GM19455 (cell line): Measurements from ENCODE around the gene RNF31.
"Not testable (repeated sequence)": the region's sequence is repeated elsewhere in the genome, so short reads cannot be mapped to it uniquely, and the experiment has no call there.

ENCODE experiments used
- ATAC-seq: cut with Tn5 transposase; IDR thresholded peaks from one replicate; pipeline ENCODE4 v1.9.1; 2021; ENCODE audit not compliant: unreplicated experiment

The RNF31 gene

GRCh38 chr14:24146978-24147760 lies at the start of gene RNF31:
TSS of gene RNF31 (plus strand) at chr14:24147498. CDS start at chr14:24147699, 201 bp downstream.
- ATAC-seq = peak; percentile 83

DNA sequence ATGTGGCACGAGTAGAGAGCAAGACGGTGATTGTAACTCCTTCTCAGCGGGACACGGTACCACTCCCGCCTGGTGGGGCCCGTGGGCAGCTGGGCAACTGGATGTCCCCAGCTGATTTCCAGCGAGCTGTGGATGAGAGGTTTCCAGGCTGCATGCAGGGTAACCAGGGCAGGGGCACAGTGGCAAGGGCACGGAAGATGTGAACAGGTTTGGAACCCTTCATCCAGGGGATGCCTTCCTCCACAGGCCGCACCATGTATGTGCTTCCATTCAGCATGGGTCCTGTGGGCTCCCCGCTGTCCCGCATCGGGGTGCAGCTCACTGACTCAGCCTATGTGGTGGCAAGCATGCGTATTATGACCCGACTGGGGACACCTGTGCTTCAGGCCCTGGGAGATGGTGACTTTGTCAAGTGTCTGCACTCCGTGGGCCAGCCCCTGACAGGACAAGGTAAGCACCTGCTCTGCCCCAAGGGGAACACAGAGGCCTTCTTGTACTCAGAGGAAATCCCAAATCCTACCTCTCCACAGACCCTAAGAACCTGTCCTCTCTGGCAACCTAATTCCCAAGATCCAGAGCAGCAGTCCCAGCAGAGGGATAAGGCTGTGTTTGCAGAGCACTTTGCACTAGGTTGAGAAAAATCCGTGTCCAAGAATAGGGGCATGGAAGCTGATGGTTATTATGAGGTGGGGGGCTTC lies 48.9 kb upstream of the RNF31 start:
- no peak for ATAC-seq

- ATAC-seq = no peak
Observed at GRCh38 chr14:24098927-24099813, 48.1 kb upstream of the RNF31 start.

DNA sequence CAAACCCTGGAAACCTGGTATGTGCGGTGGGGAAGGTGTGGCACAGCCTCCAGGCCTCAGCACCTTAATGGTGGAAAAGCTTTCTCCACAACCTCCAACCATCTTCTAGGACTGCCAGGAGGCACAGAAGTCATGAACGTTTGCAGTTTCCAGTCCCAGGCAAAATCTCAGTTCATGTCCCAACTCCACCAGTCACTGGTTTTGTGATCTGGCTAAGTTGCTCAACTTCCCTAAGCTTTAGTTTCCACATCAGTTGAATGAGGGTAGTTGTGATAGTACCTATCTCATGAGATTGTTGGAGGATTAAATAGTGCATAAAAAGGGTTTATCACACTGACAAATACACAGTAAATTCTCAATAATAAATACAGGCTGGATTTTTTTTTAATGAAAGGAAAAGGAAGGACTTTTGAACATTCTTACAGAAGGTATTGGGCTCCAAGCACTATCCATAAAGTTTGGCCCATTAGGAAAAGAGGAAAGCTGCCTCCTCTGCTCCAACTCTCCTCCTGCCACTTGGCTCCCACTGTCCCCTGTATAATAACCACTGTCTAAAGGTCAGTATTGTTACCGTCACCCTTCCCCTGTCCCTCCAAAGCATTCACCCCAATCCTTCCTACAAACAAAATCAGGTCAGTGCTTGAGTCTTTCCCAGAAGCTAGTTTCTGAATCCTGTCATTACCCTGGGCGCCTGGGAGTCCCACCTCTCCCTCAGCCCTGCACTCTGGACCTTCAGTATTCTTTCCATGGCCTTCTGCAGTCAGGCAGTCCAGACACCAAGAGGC lies 46.9 kb upstream of the RNF31 start:
- ATAC-seq = no peak

GRCh38 chr14:24100982-24101494 lies 46.3 kb upstream of the RNF31 start:
- no peak for ATAC-seq

GRCh38 chr14:24102357-24103048 lies 44.8 kb upstream of the RNF31 start:
- no peak for ATAC-seq

DNA sequence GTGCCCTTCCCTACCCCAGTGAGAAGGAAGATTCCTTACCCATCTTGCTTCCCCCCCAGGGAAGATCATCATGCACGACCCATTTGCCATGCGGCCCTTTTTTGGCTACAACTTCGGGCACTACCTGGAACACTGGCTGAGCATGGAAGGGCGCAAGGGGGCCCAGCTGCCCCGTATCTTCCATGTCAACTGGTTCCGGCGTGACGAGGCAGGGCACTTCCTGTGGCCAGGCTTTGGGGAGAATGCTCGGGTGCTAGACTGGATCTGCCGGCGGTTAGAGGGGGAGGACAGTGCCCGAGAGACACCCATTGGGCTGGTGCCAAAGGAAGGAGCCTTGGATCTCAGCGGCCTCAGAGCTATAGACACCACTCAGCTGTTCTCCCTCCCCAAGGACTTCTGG lies 43.8 kb upstream of the RNF31 start:
- ATAC-seq = no peak

DNA sequence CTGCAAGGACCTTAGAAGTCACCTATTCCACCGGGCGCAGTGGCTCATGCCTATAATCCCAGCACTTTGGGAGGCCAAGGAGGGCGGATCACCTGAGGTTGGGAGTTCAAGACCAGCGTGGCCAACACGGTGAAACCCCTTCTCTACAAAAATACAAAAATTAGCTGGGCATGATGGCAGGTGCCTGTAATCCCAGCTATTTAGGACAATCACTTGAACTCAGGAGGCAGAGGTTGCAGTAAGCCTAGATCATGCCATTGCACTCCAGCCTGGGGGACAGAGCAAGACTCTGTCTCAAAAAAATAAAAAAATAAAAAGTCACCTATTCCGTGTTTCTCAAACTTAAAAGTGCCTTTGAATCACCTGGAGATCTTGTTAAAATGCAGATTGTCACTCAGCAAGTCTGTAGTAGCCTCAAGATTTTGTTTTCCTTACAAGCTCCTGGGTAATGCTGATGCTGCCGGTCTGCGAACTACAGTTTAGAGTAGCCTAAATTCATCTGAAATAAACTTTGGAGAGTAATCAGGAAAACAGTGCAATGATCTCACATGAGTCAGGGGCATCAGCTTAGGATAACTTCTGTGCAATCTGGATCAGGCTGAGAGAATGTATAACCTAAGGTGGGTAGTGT lies 41.6 kb upstream of the RNF31 start:
- not testable (repeated sequence) for ATAC-seq

GRCh38 chr14:24106672-24107271 lies 40.5 kb upstream of the RNF31 start:
- ATAC-seq = no peak

GRCh38 chr14:24108336-24108874 lies 38.9 kb upstream of the RNF31 start:
- ATAC-seq = peak; percentile 38

DNA sequence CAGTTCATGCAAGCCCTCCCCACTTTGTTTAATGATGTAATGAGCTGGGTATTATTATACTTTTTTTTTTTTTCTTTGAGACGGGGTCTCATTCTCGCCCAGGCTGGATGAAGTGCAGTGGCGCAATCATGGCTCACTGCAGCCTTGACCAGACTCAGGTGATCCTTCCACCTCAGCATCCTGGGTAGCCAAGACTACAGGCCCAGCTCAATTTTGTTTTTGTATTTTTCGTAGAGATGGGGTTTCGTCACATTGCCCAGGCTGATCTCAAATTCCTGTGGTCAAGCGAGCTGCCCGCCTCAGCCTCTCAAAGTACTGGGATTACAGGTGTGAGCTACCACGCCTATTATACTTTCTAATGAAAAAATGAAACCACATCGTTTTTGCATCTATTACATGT lies 37.2 kb upstream of the RNF31 start:
- ATAC-seq = no peak

DNA sequence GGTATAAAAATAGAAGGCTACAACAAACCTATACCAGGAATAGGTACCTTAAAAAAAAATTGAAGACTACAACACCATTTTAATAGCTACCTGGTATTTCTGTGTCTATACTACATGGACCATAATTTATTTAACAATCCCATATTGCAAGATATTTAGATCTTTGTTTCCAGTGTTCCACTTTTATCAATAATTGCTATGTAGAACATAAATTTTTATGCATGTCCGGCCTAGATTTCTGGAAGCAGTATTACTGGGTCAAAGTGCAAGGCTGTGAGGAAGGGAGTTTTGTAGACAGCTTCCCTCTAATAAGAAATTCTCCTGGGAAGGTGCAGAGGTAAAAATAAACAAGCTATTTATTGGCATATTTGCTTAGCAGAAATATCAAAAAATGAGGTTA lies 36.8 kb upstream of the RNF31 start:
- no peak for ATAC-seq

DNA sequence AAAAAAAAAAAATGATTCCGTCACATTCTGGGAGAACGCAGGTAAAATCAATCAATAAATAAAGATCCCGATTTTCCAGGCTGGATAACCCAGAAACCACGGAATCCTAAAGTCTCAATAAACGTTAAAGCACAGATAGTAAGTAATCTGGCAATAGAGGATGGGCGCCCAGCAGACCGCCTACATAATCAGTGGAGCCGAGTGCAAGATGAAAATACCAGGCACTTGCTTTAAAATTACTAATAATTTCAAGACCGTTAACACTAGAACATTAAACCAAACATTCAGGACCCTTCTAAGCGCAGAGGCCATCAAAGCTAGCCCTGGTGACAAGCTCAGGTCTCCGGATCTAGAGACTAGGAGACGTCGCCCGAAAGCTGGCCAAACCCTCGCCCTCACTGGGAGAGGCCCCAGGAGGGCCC lies 33.9 kb upstream of the RNF31 start:
- ATAC-seq = no peak

DNA sequence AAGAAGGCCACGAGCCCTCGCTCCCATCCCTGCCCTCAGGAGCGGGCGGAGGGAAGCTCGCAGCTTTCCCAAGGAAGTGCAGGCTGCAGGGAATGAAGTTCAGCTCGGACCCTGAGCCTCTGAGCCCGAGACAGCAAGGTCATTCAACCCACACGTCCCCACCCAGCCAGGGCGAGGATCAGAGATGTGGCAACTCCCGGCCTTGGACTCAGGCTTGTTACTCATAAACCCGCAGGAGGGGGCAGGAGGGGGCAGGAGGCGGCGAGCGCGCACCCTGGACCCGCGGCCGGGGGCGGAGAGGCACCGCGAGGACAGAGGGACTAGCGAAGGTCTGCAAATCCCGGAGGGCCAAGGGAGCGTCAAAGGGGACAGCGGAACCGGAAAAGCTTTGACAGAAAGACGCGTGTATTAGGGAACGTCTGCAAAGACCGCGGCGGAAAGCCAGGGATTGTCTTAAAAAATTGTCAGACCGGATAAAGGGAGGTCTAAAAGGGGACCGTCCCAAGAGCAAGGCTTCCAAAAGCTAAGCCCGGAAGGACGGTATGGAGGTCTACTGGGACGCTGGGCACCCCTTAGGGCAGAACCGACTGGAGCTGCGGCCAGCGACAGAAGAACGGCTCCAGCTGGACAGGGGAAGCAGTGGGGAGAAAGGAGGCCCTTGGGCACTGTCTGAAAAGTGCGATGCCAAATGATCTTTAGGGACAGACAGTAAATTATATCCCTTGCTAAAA lies 33.3 kb upstream of the RNF31 start:
- ATAC-seq = peak; percentile 32

GRCh38 chr14:24114532-24115421 lies 32.5 kb upstream of the RNF31 start, which contains the start of the genes DCAF11 and NRL:
TSS of gene DCAF11 (plus strand) at chr14:24114777. CDS start at chr14:24115595, 818 bp downstream.
TSS of gene NRL (minus strand) at chr14:24114949. CDS start at chr14:24082848, 32,101 bp downstream.
- ATAC-seq = peak; percentile 89

DNA sequence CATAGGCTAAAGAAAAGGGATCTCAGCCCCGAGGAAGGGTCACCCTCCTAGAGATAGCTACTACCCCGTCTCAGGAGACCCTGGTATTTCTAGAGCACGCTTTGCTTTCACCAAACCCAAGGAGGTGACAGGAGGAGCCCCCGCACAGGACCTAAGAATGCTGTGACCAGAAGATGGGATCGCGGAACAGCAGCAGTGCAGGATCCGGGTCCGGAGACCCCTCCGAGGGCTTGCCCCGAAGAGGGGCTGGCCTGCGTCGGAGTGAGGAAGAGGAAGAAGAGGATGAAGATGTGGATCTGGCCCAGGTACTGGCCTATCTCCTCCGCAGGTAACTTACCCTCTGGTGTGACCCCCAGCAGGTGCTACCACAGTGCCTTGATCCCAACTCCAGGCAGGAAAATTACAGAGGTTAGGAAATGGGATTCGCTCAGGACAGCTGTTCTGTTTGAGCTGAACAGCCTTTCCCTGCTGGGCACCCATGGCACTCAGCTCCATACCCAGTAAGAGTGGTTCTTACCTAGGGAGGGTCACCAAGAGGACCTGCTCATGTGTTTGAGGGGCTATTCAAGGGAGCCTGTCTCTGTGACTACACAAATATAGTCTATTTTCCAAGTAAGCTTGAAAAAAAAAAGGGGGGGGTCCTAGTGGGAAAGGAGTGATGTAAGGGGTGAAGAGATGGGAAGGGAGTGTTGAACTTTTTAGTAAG lies 31.7 kb upstream of the RNF31 start:
- ATAC-seq = no peak
